Astrocyte of the cerebellum (primary cell): Measurements from ENCODE around the gene DGKQ.

Experiments
- DNase-seq: peaks from one replicate; pipeline ENCODE4 v3.0.0-alpha.2; 2011; ENCODE audit warnings: low read depth
- H3K4me3 ChIP-seq: 2 replicates; pipeline ENCODE4 v1.5.1; 2011; ENCODE audit warnings: mild to moderate bottlenecking, low read depth, low read length, moderate library complexity
- in situ Hi-C: cut with HindIII; loops from 2 replicates; pipeline ENCODE4 v1.10.0; 2017; ENCODE audit warnings: low sequenced_read_pairs
- TF ChIP-seq, protein P1 (sequence below): IDR thresholded peaks from 2 replicates; pipeline ENCODE4 v1.5.1; 2012; ENCODE audit warnings: low read length, low read depth, moderate library complexity, mild to moderate bottlenecking; ENCODE audit errors: missing control alignments

Gene DGKQ

DNA sequence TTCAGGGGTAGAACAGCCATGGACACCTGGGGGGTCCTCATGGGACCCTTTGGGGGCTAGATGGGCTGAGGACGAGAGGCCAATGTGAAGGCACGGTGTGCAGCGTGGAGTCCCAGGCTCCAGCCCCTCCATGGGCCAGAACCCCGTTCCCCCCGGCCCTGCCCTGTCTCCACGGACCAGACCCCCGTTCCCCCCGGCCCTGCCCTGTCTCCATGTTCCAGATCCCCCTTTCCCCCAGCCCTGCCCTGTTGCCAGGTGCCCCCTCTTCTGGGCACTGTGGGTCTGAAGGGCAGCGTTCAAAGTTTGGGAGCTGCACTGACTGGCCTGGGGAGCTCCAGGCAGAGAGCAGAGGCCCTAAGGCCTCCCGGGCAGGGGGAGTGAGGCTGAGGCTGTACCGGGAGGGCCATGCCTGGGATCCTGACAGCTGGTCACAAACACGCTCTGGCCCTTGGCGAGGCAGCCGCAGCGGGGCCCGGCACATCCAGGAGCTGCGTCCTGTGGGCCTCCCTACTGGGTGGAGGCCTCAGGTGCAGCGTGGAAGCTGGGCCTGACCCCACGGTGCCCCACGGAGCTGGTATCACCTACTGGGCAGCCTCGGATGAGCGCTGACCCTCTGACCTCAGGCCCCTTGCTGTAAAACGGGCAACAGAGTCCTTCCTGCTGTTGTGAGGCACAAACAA lies 8.9 kb downstream of the DGKQ start:
- in situ Hi-C loops = no loop called here
- DNase-seq = no peak
- H3K4me3 ChIP-seq = no peak overlapping the region
- TF ChIP-seq, protein P1, sequence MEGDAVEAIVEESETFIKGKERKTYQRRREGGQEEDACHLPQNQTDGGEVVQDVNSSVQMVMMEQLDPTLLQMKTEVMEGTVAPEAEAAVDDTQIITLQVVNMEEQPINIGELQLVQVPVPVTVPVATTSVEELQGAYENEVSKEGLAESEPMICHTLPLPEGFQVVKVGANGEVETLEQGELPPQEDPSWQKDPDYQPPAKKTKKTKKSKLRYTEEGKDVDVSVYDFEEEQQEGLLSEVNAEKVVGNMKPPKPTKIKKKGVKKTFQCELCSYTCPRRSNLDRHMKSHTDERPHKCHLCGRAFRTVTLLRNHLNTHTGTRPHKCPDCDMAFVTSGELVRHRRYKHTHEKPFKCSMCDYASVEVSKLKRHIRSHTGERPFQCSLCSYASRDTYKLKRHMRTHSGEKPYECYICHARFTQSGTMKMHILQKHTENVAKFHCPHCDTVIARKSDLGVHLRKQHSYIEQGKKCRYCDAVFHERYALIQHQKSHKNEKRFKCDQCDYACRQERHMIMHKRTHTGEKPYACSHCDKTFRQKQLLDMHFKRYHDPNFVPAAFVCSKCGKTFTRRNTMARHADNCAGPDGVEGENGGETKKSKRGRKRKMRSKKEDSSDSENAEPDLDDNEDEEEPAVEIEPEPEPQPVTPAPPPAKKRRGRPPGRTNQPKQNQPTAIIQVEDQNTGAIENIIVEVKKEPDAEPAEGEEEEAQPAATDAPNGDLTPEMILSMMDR = no peak

DNA sequence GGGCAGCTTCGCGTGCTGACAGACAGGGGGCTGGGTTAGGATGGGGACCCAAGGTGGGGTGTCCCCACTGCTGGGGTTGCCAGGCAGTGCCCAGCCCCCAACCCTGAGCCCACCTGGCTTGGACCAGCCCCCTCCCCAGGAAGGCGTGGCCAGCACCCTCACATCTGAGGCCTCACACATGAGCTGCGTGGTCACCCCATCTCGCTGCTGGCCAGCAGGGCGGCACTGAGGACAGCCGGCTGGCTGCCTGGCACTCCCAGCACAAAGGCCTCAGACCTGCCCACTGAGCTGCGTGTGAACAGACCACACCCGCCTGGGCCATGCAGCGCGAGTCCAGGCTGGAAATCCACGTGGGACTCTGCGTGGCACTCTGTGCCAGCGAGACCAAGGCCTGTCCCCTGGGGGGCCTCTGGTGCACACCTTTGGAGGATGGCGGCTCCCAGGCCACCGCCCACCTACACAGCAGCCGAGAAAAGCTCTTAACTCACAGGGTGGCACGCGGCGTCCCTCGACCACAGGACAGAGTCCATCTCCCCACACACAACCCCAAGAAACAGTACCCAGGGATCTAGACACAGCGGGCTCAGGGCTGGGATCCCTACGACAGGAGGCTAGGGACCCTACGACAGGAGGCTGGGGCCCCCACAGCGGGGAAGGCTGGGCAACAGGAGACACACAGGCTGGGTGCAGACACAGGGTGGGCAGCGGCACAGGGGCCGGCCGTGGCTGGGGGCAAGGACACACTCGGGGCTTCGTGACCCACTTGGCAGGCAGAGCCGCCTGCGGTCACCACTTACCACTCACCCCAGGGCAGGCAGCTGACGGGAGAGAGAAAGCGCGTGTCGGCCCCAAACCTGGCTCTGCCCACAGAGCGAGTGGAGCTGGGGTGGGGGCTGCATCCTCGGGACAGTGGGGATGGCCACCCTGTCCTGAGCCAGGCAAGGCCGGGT lies 9.8 kb downstream of the DGKQ start:
- H3K4me3 ChIP-seq = no peak overlapping the region
- TF ChIP-seq, protein P1 = no peak
- DNase-seq = no peak
- in situ Hi-C loops = no loop called here

DNA sequence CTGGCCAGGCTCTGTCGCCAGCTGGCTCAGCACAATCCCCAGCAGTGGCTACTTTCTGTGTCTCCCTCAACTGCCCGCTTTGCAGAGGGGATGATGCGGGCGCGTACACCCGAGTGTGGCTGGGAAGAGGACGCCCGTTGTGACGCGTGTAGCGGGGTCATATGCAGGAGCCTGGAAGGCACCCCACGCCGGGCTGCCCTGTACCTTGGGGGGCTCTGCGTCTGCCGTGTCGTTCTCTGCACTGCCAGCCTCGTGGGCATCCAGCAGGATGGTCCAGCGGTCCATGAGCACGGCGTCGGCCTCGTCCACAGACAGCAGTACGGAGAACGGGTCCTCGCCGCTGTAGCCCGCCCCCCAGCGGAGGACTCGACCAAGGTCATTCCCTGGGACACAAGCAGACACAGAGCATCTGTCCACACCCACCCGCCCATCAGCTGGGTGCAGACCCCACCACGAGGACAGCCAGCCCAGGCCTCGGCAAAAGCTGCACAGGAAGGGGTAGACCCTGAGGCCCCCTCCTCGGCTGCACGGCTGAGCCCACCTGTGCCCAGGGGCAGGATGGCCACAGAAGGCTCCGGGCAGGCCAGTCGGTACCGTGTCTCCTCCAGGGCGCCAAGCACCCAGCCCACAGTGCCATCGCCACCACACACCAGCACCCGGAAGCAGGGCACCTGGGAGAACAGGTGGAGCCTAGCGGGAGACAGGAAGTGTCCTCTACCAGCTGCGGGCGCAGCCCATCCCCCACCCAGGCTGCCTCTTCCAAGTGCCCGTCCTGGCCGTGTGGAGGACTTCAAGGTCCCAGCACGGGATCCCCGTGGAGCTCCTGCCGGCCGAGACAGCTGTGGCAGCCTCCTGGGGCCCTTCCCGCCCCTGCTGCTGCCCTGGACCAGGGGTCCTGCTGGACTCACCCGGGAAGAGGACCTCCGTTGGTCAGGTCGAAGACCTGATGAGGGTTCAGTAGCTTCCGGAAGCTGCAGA lies 10.8 kb downstream of the DGKQ start:
- in situ Hi-C loops = no loop called here
- DNase-seq = no peak
- TF ChIP-seq, protein P1 = no peak
- H3K4me3 ChIP-seq = no peak overlapping the region

DNA sequence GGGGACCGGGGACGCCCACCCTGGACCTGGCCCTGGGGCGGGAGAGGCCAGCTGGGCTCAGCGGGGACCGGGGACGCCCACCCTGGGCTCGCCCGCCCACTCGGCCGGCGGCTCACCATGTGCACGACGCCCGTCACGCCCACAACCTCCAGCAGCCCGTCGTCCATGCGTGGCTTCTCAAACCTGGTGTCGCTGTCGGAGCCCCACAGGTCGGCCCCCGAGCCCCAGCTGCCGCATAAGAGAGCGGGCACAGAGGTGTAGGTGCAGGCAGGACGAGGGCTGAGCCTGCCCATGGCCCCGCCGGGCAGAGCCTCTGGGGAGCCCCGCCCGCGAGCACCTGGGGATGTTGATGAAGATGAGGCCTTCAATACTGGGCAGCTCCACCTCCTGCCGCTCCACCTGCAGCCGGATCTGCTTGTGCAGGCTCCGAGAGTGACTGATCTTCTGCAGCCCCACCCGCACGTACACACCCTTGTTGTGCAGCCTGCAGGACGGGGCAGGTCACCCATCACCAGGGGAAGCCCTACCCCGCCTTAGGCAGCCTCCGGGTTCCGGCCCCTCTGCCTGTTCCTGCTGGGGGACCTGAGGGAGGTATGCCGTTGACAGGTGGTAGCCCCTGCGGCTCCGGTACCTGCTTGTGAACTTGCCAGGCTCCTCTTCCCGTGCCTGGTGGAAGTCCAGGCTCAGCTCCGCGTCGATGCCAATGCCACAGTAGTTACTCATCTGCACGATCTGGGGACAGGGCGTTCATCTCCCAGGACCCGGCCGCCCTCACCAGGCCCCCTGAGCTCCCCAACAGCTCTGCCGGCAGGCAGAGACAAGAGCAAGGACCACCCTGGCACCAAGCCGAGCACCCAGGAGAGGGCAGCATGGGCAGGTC lies 11.8 kb downstream of the DGKQ start:
- no peak for DNase-seq
- TF ChIP-seq, protein P1 = no peak
- H3K4me3 ChIP-seq = no peak overlapping the region
- in situ Hi-C loops = no loop called here

DNA sequence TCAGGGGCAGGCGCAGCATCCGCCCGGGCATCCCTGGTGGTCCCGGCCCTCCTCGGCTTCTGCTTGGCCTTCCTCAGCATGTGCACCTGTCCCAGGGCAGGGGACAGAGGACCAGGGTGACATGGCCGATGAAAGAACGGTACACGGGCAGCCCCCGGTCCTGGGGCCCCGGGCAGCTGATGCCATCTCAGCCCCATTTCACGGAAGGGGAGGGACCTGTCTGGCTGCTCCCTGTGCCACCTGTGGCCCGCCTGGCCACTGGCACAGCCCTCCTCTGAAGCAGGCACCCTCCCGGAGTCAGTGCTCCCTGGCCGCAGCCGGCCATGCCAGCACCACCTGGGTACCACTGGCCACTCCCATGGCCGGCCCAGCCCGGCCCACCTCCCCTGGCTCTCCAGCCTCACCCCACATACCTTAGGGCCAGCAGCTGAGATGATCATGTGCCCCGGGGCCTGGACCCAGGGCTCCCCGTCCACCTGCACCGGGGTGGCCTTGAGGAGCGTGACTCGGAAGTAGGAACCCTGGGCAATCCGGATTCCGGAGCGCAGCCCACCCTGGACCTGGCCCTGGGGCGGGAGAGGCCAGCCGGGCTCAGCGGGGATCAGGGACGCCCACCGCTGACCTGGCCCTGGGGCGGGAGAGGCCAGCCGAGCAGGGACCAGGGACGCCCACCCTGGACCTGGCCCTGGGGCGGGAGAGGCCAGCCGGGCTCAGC lies 12.6 kb downstream of the DGKQ start:
- DNase-seq = no peak
- in situ Hi-C loops = no loop called here
- no peak overlapping the region for H3K4me3 ChIP-seq
- TF ChIP-seq, protein P1 = no peak
